OCI-LY7 (cell line): ENCODE results near the gene NAXE. TPM values are rescaled to one million over a fixed set of nuclear protein-coding genes. Genes with fewer than 3 reads are reported as not detected.

Source experiments
- BruUV-seq: library from RNA; stranded (reverse); fragments of 400-500 nt; replicated peaks from 2 replicates; lab custom pipeline; 2021; lab: Mats Ljungman, UMichigan
- CTCF ChIA-PET: fragments of 300-600 bp; sonication (Branson Sonifier 250); formaldehyde crosslinking; loops from one replicate; lab custom pipeline; 2022; ENCODE audit warnings: antibody characterized with exemption; ENCODE audit not compliant: unreplicated experiment; lab: Charles Lee
- POLR2A ChIA-PET: fragments of 300-600 bp; sonication (Branson Sonifier 250); formaldehyde crosslinking; loops from one replicate; lab custom pipeline; 2022; ENCODE audit warnings: antibody characterized with exemption; lab: Charles Lee
- DNase-seq: peaks from one replicate; pipeline ENCODE4 v3.0.0-alpha.2; 2015; ENCODE audit warnings: low spot score
- H2AFZ ChIP-seq: fragments of 200-600 bp; sonication (generic), shearing (Covaris generic); 2 replicates; pipeline ENCODE4 v1.6.1; 2014; ENCODE audit warnings: mild to moderate bottlenecking, antibody characterized with exemption, low read length, moderate library complexity
- H3K27ac ChIP-seq: fragments of 200-600 bp; sonication (generic); 2 replicates; pipeline ENCODE4 v1.5.1; 2014; ENCODE audit warnings: mixed run types, low read depth, mild to moderate bottlenecking, moderate library complexity, low read length, inconsistent platforms; ENCODE audit not compliant: poor library complexity, severe bottlenecking
- H3K36me3 ChIP-seq: fragments of 200-600 bp; sonication (generic); 2 replicates; pipeline ENCODE4 v1.6.1; 2014; ENCODE audit warnings: mild to moderate bottlenecking, antibody characterized with exemption, low read length, moderate library complexity, mixed read lengths; ENCODE audit not compliant: insufficient read depth
- H3K4me1 ChIP-seq: fragments of 200-600 bp; sonication (generic); 2 replicates; pipeline ENCODE4 v1.5.1; 2014; ENCODE audit warnings: mild to moderate bottlenecking, low read length; ENCODE audit not compliant: insufficient read depth, poor library complexity, severe bottlenecking
- H3K4me2 ChIP-seq: fragments of 200-600 bp; sonication (generic); 2 replicates; pipeline ENCODE4 v1.6.1; 2014; ENCODE audit warnings: mild to moderate bottlenecking, low read length
- H3K4me3 ChIP-seq: fragments of 200-600 bp; sonication (generic); 2 replicates; pipeline ENCODE4 v1.5.1; 2014; ENCODE audit warnings: mild to moderate bottlenecking, low read depth, low read length; ENCODE audit not compliant: poor library complexity, severe bottlenecking
- H3K79me2 ChIP-seq: fragments of 200-600 bp; sonication (generic); 2 replicates; pipeline ENCODE4 v1.6.1; 2016; ENCODE audit warnings: low read depth, mild to moderate bottlenecking, low read length, moderate library complexity, mixed read lengths; ENCODE audit not compliant: insufficient read depth
- H3K9me2 ChIP-seq: fragments of 200-600 bp; sonication (generic); 2 replicates; pipeline ENCODE4 v1.6.1; 2016; ENCODE audit warnings: mild to moderate bottlenecking, low read length, mixed read lengths; ENCODE audit not compliant: insufficient read depth
- H3K9me3 ChIP-seq: fragments of 200-600 bp; sonication (generic); 2 replicates; pipeline ENCODE4 v1.6.1; 2014; ENCODE audit warnings: mild to moderate bottlenecking, mixed run types, low read length, mixed read lengths
- H4K20me1 ChIP-seq: fragments of 200-600 bp; sonication (generic); 2 replicates; pipeline ENCODE4 v1.6.1; 2014; ENCODE audit warnings: mild to moderate bottlenecking, antibody characterized with exemption, low read length, moderate library complexity, mixed read lengths; ENCODE audit not compliant: insufficient read depth
- EZH2phosphoT487 ChIP-seq: fragments of 200-600 bp; sonication (generic); IDR thresholded peaks from 2 replicates; pipeline ENCODE4 v1.6.1; 2018; ENCODE audit warnings: low read depth, borderline replicate concordance, mild to moderate bottlenecking, mixed run types, antibody characterized with exemption, low read length, moderate library complexity, mixed read lengths
- intact Hi-C: fragments of 100-400 bp; cut with micrococcal nuclease; formaldehyde crosslinking; loops from one replicate; pipeline ENCODE4 v1.10.0; 2022; ENCODE audit not compliant: unreplicated experiment
- total RNA-seq, 2 experiments: library from RNA; depleted of rRNA in 1 of 2; stranded (reverse); fragments of >200 nt in 1 of 2; shearing (Covaris generic) in 1 of 2; gene quantifications; 2 replicates each; pipeline ENCODE4 v1.2.3, GENCODE V29; 2014 to 2022
- TF ChIP-seq, protein P1 (sequence below): fragments of 200-600 bp; sonication (generic); conservative IDR thresholded peaks from 2 replicates; pipeline ENCODE4 v1.5.1; 2014; ENCODE audit warnings: mild to moderate bottlenecking, antibody characterized with exemption, low read length, moderate library complexity, mixed read lengths

Gene NAXE
- total RNA-seq, 2 experiments from 2014 or later, result 61.1 to 71.6 TPM

DNA sequence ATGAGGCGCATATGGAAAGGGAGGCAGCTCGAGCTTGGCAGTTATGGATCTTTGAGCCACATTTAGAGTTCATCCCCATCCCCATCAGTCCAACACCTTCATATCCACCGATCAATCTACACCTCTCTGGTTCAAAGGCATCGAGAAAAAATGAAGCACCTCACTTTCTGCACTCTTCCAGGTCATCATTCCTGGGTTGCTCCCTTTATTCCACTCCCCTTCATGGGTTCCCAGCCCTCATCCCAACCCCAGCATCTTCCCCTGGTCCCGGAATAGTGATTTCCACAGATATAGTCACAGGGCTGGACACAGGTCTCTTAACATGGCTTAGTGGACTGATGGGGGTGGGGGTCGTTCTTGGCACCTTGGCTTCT lies 28.0 kb downstream of the NAXE start:
- Histone ChIP-seq H3K4me2 (no peak overlapping the region), H3K4me3 (no peak overlapping the region), H3K36me3 (no peaks in the 10 kb centered on the region), H3K9me2 (no peaks in the 10 kb centered on the region), H3K27ac (no peak overlapping the region), H2AFZ (no peak overlapping the region), H4K20me1 (no peaks in the 10 kb centered on the region), H3K9me3 (no peaks in the 10 kb centered on the region), H3K79me2 (no peaks in the 10 kb centered on the region), H3K4me1 (no peaks in the 10 kb centered on the region)
- ChIA-PET POLR2A (no interaction called here), CTCF (interaction anchor here (1.2 kb wide), 1 partner anchor 11 kb away, joined by 4 read pairs; no protein-coding TSS in a partner anchor)
- no peak for DNase-seq
- TF ChIP-seq, protein P1, sequence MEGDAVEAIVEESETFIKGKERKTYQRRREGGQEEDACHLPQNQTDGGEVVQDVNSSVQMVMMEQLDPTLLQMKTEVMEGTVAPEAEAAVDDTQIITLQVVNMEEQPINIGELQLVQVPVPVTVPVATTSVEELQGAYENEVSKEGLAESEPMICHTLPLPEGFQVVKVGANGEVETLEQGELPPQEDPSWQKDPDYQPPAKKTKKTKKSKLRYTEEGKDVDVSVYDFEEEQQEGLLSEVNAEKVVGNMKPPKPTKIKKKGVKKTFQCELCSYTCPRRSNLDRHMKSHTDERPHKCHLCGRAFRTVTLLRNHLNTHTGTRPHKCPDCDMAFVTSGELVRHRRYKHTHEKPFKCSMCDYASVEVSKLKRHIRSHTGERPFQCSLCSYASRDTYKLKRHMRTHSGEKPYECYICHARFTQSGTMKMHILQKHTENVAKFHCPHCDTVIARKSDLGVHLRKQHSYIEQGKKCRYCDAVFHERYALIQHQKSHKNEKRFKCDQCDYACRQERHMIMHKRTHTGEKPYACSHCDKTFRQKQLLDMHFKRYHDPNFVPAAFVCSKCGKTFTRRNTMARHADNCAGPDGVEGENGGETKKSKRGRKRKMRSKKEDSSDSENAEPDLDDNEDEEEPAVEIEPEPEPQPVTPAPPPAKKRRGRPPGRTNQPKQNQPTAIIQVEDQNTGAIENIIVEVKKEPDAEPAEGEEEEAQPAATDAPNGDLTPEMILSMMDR, result no peak; the same call in 1 of the 2 replicates
- TF ChIP-seq EZH2phosphoT487, result no peak
- intact Hi-C loops, result no loop called here
- BruUV-seq, result no TSS peak

DNA sequence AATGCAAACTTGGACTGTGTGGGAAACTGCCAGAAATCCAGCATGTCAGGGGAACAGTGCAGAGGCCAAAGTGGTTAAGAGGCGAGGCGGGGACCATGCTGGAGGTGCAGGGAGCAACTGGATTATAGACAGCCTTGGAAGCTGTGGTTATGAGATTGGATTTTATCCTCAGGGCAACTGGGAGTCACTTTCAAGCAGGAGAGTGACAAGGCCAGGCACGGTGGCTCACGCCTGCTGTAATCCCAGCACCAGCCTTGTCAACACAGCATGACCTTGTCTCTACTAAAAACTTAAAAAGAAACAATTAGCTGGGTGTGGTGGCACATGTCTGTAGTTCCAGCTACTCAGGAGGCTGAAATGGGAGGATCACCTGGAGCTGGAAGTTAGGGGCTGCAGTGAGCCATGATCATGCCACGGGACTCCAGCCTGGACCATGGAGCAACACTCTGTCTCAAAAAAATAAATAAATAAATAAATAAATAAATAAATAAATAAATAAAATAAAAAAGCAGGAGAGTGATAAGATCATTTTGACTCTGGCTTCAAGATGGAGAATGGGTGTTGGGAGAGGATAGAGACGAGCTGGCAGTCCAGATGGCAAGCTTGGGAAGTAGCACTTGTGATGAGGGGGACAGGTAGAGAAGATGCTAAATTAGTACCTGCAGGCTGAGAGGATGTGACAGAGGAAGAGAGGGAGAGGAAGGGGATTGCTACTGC lies 31.2 kb downstream of the NAXE start:
- H3K79me2 ChIP-seq, result no peaks in the 10 kb centered on the region
- no TSS peak for BruUV-seq
- H3K4me1 ChIP-seq, result peaks cover 15% of the 10 kb centered on the region
- ChIA-PET POLR2A (no interaction called here), CTCF (no interaction called here)
- no peaks in the 10 kb centered on the region for H3K9me3 ChIP-seq
- H3K36me3 ChIP-seq, result no peaks in the 10 kb centered on the region
- intact Hi-C loops, result no loop called here
- no peak for DNase-seq
- TF ChIP-seq EZH2phosphoT487, result no peak
- TF ChIP-seq, protein P1, result no peak
- H4K20me1 ChIP-seq, result no peaks in the 10 kb centered on the region
- no peak overlapping the region for H2AFZ ChIP-seq
- H3K4me3 ChIP-seq, result no peak overlapping the region
- H3K27ac ChIP-seq, result no peak overlapping the region
- H3K4me2 ChIP-seq, result no peak overlapping the region
- no peaks in the 10 kb centered on the region for H3K9me2 ChIP-seq
